AG09309 (cell line): ENCODE data around the gene ATXN2L.

Source experiments
- DNase-seq: peaks from one replicate; pipeline ENCODE4 v3.0.0-alpha.2; 2010; ENCODE audit warnings: low read depth
- H3K4me3 ChIP-seq: 2 replicates; pipeline ENCODE4 v1.5.1; 2011; ENCODE audit warnings: mild to moderate bottlenecking, low read depth, low read length, moderate library complexity; ENCODE audit not compliant: control insufficient read depth
- CTCF ChIP-seq: IDR thresholded peaks from 2 replicates; pipeline ENCODE4 v1.5.1; 2011; ENCODE audit warnings: mild to moderate bottlenecking, low read depth, low read length, inconsistent platforms; ENCODE audit not compliant: insufficient read depth, control insufficient read depth; ENCODE audit errors: missing control alignments

ATXN2L gene

GRCh38 chr16:28884045-28884444 is 61.2 kb downstream of the ATXN2L start:
- no peak overlapping the region for H3K4me3 ChIP-seq
- no peak for DNase-seq
- no peak for TF ChIP-seq CTCF
